Fibroblast of the aortic adventitia (primary cell): ENCODE data around the gene ACTR5. TPM values are rescaled to one million over a fixed set of nuclear protein-coding genes. Genes with fewer than 3 reads are reported as not detected.

Experiments used
- DNase-seq: peaks from one replicate; pipeline ENCODE4 v3.0.0-alpha.2; 2010; ENCODE audit warnings: low read depth
- H3K4me3 ChIP-seq: 2 replicates; pipeline ENCODE4 v1.5.1; 2011; ENCODE audit warnings: low read depth, mild to moderate bottlenecking, control low read depth, low read length, moderate library complexity
- CTCF ChIP-seq: IDR thresholded peaks from 2 replicates; pipeline ENCODE4 v1.5.1; 2011; ENCODE audit warnings: mild to moderate bottlenecking, low read length, control low read depth, inconsistent platforms; ENCODE audit not compliant: insufficient read depth
- total RNA-seq: library from RNA; depleted of rRNA; stranded (reverse); fragments of >200 nt; gene quantifications from 2 replicates; pipeline ENCODE4 v1.2.3, GENCODE V29; 2012; ENCODE audit warnings: low replicate concordance

ACTR5 gene
- total RNA-seq, result 2.9 and 4.6 TPM in 2 replicates

GRCh38 chr20:38748097-38748860 is at the start of gene ACTR5:
ACTR5 (plus strand) TSS chr20:38748460; CDS start chr20:38748479, 19 bp downstream.
- peak; percentile 84 for DNase-seq
- no peak for TF ChIP-seq CTCF
- H3K4me3 ChIP-seq, result peak within 1 kb of the TSS; percentile 98

GRCh38 chr20:38698541-38698940 is 49.7 kb upstream of the ACTR5 start:
- no peak for TF ChIP-seq CTCF
- H3K4me3 ChIP-seq, result no peak overlapping the region
- DNase-seq, result no peak

- no peak for DNase-seq
- no peak overlapping the region for H3K4me3 ChIP-seq
- no peak for TF ChIP-seq CTCF
These were observed 48.1 kb upstream of the ACTR5 start for GRCh38 chr20:38700141-38700540.

- H3K4me3 ChIP-seq, result no peak overlapping the region
- TF ChIP-seq CTCF, result no peak
- DNase-seq, result no peak
These were observed 47.3 kb upstream of the ACTR5 start for GRCh38 chr20:38700926-38701325.

- no peak for TF ChIP-seq CTCF
- no peak for DNase-seq
These were observed 44.7 kb upstream of the ACTR5 start for GRCh38 chr20:38703526-38703925.

GRCh38 chr20:38704136-38704535 is 44.1 kb upstream of the ACTR5 start:
- no peak overlapping the region for H3K4me3 ChIP-seq
- no peak for DNase-seq
- no peak for TF ChIP-seq CTCF

More at GRCh38 chr20:38703526-38703925, 44.7 kb upstream of the ACTR5 start:
- H3K4me3 ChIP-seq, result no peak overlapping the region
